Measurements from ENCODE around the gene C3orf52.
"Not testable (repeated sequence)": the region's sequence is repeated elsewhere in the genome, so short reads cannot be mapped to it uniquely, and the experiment has no call there.

The C3orf52 gene

DNA sequence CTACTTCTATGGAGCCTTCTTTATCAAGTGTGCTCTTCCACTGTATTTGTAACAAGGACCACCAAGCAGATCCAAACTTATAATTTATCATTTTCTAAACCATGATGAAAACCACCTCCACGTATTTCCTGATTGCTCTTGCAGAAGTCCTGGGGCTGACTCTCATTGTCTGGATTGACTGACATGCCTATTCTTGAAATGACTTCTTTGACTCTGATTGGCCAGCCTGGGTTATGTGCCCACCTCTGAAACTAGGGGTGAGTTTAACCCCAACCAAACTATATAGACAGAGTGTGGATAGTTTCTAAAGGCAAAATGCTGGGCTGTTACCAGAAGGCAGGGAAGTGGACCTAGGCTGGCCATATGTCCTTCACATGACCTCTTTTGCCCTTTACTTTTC, 38.9 kb upstream of the C3orf52 start:
- H3K4me3 ChIP-seq (ENCODE audit: low read depth, low read length): no peak overlapping the region

DNA sequence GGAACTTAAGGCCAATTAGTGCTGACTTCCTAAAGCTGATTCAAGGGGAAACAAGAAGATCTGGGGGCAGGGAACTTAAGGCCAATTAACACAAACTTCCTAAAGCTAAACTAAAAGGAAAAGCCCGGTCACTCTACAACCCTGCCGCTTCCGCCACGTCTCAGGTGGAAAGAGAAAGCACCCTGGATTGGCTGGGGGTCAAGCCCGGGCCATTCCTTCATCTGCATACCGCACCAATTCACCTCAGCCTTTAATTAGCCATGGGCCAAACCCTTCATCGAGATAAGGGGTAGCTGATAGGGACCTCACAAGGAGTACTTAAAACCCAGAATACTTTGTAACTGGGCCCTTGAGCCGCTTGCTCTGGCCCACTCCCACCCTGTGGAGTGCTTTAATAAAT, 37.3 kb upstream of the C3orf52 start:
- TF ChIP-seq, protein P1, sequence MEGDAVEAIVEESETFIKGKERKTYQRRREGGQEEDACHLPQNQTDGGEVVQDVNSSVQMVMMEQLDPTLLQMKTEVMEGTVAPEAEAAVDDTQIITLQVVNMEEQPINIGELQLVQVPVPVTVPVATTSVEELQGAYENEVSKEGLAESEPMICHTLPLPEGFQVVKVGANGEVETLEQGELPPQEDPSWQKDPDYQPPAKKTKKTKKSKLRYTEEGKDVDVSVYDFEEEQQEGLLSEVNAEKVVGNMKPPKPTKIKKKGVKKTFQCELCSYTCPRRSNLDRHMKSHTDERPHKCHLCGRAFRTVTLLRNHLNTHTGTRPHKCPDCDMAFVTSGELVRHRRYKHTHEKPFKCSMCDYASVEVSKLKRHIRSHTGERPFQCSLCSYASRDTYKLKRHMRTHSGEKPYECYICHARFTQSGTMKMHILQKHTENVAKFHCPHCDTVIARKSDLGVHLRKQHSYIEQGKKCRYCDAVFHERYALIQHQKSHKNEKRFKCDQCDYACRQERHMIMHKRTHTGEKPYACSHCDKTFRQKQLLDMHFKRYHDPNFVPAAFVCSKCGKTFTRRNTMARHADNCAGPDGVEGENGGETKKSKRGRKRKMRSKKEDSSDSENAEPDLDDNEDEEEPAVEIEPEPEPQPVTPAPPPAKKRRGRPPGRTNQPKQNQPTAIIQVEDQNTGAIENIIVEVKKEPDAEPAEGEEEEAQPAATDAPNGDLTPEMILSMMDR (IDR thresholded peaks at IDR 0.05; ENCODE audit: low read depth, low read length): no peak

More for the DNA sequence above, 38.9 kb upstream of the C3orf52 start:
- TF ChIP-seq, protein P1 (IDR thresholded peaks at IDR 0.05; ENCODE audit: low read depth, low read length): no peak

DNA sequence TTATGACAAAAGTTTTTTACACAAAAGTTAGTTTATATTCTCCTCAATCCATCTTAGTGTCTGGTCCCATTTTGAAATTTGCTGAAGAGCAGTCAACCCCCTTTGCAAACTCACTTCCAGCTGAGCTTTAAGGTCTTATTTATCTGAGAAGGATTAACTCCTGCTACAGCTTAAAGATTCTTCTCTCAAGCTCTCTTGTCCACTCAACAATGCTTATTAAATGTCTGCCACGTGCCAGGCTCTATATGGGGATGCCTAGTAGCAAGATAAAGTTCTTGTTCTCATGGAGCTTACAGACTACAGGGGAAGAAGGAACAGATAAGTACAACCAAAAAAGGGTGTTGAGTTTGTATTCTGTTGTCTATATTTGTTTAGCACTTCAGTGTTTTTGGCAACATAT, 33.0 kb upstream of the C3orf52 start:
- TF ChIP-seq, protein P1 (IDR thresholded peaks at IDR 0.05; ENCODE audit: low read depth, low read length): no peak
- no peak overlapping the region for H3K4me3 ChIP-seq (ENCODE audit: low read depth, low read length)

More for the DNA sequence above, 37.3 kb upstream of the C3orf52 start:
- H3K4me3 ChIP-seq (ENCODE audit: low read depth, low read length): no peak overlapping the region

- TF ChIP-seq, protein P1 (IDR thresholded peaks at IDR 0.05; ENCODE audit: low read depth, low read length): no peak
- H3K4me3 ChIP-seq (ENCODE audit: low read depth, low read length): no peak overlapping the region
Observed at GRCh38 chr3:112056451-112056929, 29.7 kb upstream of the C3orf52 start.

GRCh38 chr3:112059497-112059896, 26.7 kb upstream of the C3orf52 start:
- TF ChIP-seq, protein P1 (IDR thresholded peaks at IDR 0.05; ENCODE audit: low read depth, low read length): no peak
- no peak overlapping the region for H3K4me3 ChIP-seq (ENCODE audit: low read depth, low read length)

- no peak overlapping the region for H3K4me3 ChIP-seq (ENCODE audit: low read depth, low read length)
- TF ChIP-seq, protein P1 (IDR thresholded peaks at IDR 0.05; ENCODE audit: low read depth, low read length): no peak
Observed at GRCh38 chr3:112061152-112061551, 25.0 kb upstream of the C3orf52 start.

DNA sequence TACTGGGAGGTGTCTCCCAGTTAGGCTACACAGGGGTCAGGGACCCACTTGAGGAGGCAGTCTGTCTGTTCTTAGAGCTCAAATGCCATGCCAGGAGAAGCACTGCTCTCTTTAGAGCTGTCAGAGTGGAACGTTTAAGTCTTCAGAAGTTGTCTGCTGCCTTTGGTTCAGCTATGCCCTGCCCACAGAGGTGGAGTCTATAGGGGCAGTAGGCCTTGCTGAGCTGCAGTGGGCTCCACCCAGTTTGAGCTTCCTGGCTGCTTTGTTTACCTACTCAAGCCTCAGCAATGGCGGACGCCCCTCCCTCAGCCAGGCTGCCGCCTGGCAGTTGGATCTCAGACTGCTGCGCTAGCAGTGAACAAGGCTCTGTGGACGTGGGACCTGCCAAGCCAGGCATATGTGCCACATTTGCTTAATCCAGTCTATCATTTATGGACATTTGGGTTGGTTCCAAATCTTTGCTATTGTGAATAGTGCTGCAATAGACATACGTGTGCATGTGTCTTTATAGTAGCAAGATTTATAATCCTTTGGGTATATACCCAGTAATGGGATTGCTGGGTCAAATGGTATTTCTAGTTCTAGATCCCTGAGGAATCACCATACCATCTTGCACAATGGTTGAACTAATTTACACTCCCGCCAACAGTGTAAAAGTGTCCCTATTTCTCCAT, 13.7 kb upstream of the C3orf52 start:
- H3K4me3 ChIP-seq (ENCODE audit: low read depth, low read length): not testable (repeated sequence)

- TF ChIP-seq, protein P1 (IDR thresholded peaks at IDR 0.05; ENCODE audit: low read depth, low read length): no peak
Observed at GRCh38 chr3:112074006-112074405, 12.2 kb upstream of the C3orf52 start.

More at GRCh38 chr3:112074006-112074405, 12.2 kb upstream of the C3orf52 start:
- no peak overlapping the region for H3K4me3 ChIP-seq (ENCODE audit: low read depth, low read length)
